Colonic mucosa (tissue), 4 donors: ENCODE results near the gene CD276. TPM values are rescaled to one million over a fixed set of nuclear protein-coding genes. Genes with fewer than 3 reads are reported as not detected.

Experiments used
- DNase-seq: peaks from one replicate; pipeline ENCODE4 v3.0.0-alpha.2; 2020
- H3K27ac ChIP-seq: fragments of 200-600 bp; one replicate; pipeline ENCODE4 v1.8.0; 2021
- H3K27me3 ChIP-seq: fragments of 200-600 bp; one replicate; pipeline ENCODE4 v1.8.0; 2021
- H3K36me3 ChIP-seq: fragments of 200-600 bp; one replicate; pipeline ENCODE4 v1.8.0; 2021
- H3K4me1 ChIP-seq: fragments of 200-600 bp; one replicate; pipeline ENCODE4 v1.8.0; 2021; ENCODE audit warnings: mild to moderate bottlenecking
- H3K4me3 ChIP-seq: fragments of 200-600 bp; one replicate; pipeline ENCODE4 v1.8.0; 2021
- H3K9ac ChIP-seq, 2 donors: one replicate each; pipeline ENCODE4 v1.7.0; 2013; ENCODE audit warnings: control low read depth in 2 of 2, low read depth in 2 of 2, low read length in 2 of 2
- H3K9me3 ChIP-seq: fragments of 200-600 bp; one replicate; pipeline ENCODE4 v1.8.0; 2021
- CTCF ChIP-seq: fragments of 200-600 bp; IDR thresholded peaks from one replicate; pipeline ENCODE4 v1.8.0; 2022; ENCODE audit warnings: antibody characterized with exemption, mild to moderate bottlenecking
- intact Hi-C: fragments of 100-400 bp; cut with DNase I; formaldehyde crosslinking; loops from one replicate; pipeline ENCODE4 v1.14.1; 2022
- total RNA-seq, 2 donors: library from RNA; stranded (reverse); fragmentation: NEBNext Ultra II Directional in 1 of 2; extraction: Animal tissue kit (Norgen Biotek cat#: 25700) in 1 of 2; gene quantifications; one replicate each; pipeline ENCODE4 v1.2.1, GENCODE V29; 2021
- donor health status: healthy.
- donor health status: DM: no; HTN: no; CAD: no.
- donor health status: DM: no; HTN: no; CAD: no.

CD276 gene
- total RNA-seq, 2 donors from 2014 or later: 45.2 to 49.9 TPM

GRCh38 chr15:73717206-73717605 is 33.0 kb downstream of the CD276 start:
- H3K36me3 ChIP-seq: no peaks in the 10 kb centered on the region
- H3K9ac ChIP-seq: no peak overlapping the region
- intact Hi-C loops: no loop called here
- no peak overlapping the region for H3K4me3 ChIP-seq
- no peak for TF ChIP-seq CTCF
- H3K4me1 ChIP-seq: no peaks in the 10 kb centered on the region
- no peak overlapping the region for H3K27ac ChIP-seq
- no peaks in the 10 kb centered on the region for H3K9me3 ChIP-seq
- no peak for DNase-seq
- no peaks in the 10 kb centered on the region for H3K27me3 ChIP-seq

GRCh38 chr15:73717802-73718201 is 33.6 kb downstream of the CD276 start:
- Histone ChIP-seq H3K9me3 (no peaks in the 10 kb centered on the region), H3K4me1 (no peaks in the 10 kb centered on the region), H3K27ac (no peak overlapping the region), H3K4me3 (no peak overlapping the region), H3K9ac (no peak overlapping the region), H3K27me3 (no peaks in the 10 kb centered on the region), H3K36me3 (no peaks in the 10 kb centered on the region)
- intact Hi-C loops: no loop called here
- no peak for TF ChIP-seq CTCF
- no peak for DNase-seq

- Histone ChIP-seq H3K9me3 (no peaks in the 10 kb centered on the region), H3K27ac (no peak overlapping the region), H3K9ac (no peak overlapping the region), H3K27me3 (no peaks in the 10 kb centered on the region), H3K4me1 (no peaks in the 10 kb centered on the region), H3K36me3 (no peaks in the 10 kb centered on the region), H3K4me3 (no peak overlapping the region)
- TF ChIP-seq CTCF: no peak
- intact Hi-C loops: no loop called here
- DNase-seq: no peak
Observed at GRCh38 chr15:73718694-73719093, 34.5 kb downstream of the CD276 start.

GRCh38 chr15:73722425-73722824 is 38.2 kb downstream of the CD276 start:
- no peak for TF ChIP-seq CTCF
- DNase-seq: no peak
- Histone ChIP-seq H3K9me3 (no peaks in the 10 kb centered on the region), H3K36me3 (no peaks in the 10 kb centered on the region), H3K4me3 (no peak overlapping the region), H3K4me1 (no peaks in the 10 kb centered on the region), H3K9ac (no peak overlapping the region), H3K27me3 (no peaks in the 10 kb centered on the region), H3K27ac (no peak overlapping the region)
- intact Hi-C loops: no loop called here

- TF ChIP-seq CTCF: no peak
- Histone ChIP-seq H3K27me3 (no peaks in the 10 kb centered on the region), H3K4me3 (no peak overlapping the region), H3K9ac (no peak overlapping the region), H3K36me3 (no peaks in the 10 kb centered on the region), H3K4me1 (no peaks in the 10 kb centered on the region), H3K9me3 (no peaks in the 10 kb centered on the region), H3K27ac (no peak overlapping the region)
- DNase-seq: no peak
- intact Hi-C loops: no loop called here
Observed at GRCh38 chr15:73723191-73723590, 39.0 kb downstream of the CD276 start.

GRCh38 chr15:73724212-73724611 is 40.0 kb downstream of the CD276 start:
- intact Hi-C loops: no loop called here
- no peak overlapping the region for H3K27ac ChIP-seq
- H3K36me3 ChIP-seq: no peaks in the 10 kb centered on the region
- H3K9me3 ChIP-seq: no peaks in the 10 kb centered on the region
- no peak overlapping the region for H3K9ac ChIP-seq
- TF ChIP-seq CTCF: no peak
- no peak for DNase-seq
- no peak overlapping the region for H3K4me3 ChIP-seq
- no peaks in the 10 kb centered on the region for H3K27me3 ChIP-seq
- no peaks in the 10 kb centered on the region for H3K4me1 ChIP-seq
